Breast epithelium (tissue), 3 donors: Measurements from ENCODE around the gene PNISR.

Experiments used
- POLR2A ChIP-seq: fragments of 450-650 bp; IDR thresholded peaks from one replicate; pipeline ENCODE4 v1.6.1; 2016; ENCODE audit warnings: antibody characterized with exemption, mild to moderate bottlenecking, moderate library complexity
- POLR2AphosphoS5 ChIP-seq, 3 donors: sonication (generic); formaldehyde crosslinking; IDR thresholded peaks; one replicate each; pipeline ENCODE4 v1.6.1; 2017; ENCODE audit warnings: antibody characterized with exemption in 3 of 3
- TF ChIP-seq, protein P1 (sequence below), 3 donors: fragments of 450-650 bp; IDR thresholded peaks; one replicate each; pipeline ENCODE4 v1.5.1; 2016 to 2017; ENCODE audit warnings: antibody characterized with exemption in 3 of 3, mild to moderate bottlenecking in 3 of 3, moderate library complexity in 3 of 3

- TF ChIP-seq, protein P1, sequence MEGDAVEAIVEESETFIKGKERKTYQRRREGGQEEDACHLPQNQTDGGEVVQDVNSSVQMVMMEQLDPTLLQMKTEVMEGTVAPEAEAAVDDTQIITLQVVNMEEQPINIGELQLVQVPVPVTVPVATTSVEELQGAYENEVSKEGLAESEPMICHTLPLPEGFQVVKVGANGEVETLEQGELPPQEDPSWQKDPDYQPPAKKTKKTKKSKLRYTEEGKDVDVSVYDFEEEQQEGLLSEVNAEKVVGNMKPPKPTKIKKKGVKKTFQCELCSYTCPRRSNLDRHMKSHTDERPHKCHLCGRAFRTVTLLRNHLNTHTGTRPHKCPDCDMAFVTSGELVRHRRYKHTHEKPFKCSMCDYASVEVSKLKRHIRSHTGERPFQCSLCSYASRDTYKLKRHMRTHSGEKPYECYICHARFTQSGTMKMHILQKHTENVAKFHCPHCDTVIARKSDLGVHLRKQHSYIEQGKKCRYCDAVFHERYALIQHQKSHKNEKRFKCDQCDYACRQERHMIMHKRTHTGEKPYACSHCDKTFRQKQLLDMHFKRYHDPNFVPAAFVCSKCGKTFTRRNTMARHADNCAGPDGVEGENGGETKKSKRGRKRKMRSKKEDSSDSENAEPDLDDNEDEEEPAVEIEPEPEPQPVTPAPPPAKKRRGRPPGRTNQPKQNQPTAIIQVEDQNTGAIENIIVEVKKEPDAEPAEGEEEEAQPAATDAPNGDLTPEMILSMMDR (IDR thresholded peaks at IDR 0.05): no peak
- TF ChIP-seq POLR2A (no peak), POLR2AphosphoS5 (IDR thresholded peaks at IDR 0.05) (no peak)
These were observed 70.1 kb downstream of the PNISR start for GRCh38 chr6:99354983-99355382.
